Measurements from ENCODE around the gene DHX58. TPM values are rescaled to one million over a fixed set of nuclear protein-coding genes. Genes with fewer than 3 reads are reported as not detected.

Gene DHX58
- total and polyA plus RNA-seq, 2 of the 4 experiments (the other 2 are of a cell fraction): 1.1 to 2.8 TPM

DNA sequence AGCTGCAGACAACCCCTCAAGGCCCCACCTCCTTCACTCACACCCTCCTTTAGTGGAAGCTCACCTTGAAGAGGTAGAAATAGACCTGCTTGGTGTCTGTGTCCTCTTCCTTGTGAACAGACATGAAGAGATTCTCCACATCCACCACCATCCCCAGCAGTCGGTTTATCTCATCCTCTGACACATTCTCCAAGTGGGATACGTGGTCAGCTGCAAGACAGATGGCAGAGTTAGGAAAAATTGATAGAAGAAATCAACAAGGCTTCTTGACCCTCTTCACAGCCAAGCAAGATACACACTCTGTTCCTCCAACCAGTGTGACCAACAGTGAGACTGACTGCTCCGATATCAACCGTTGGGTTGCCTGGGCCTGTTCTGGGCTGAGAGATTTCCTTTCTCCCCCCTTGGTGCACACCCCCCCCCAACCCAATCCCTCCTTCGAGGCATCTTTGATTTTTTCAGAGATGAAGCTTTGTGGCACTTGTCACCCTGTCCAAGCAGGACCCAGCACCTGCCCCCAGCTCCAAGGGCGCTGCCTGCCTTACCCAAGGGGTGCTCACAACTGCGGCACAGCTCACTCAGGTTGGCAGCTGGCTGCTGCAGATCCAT, 7.8 kb upstream of the DHX58 start:
- no peak overlapping the region for H3K27ac ChIP-seq (ENCODE audit: insufficient read depth, low read length)
- H3K23ac ChIP-seq (ENCODE audit: low read depth, low read length): no peak overlapping the region
- H3K4me1 ChIP-seq (ENCODE audit: control insufficient read depth, insufficient read depth, low read length): peaks cover 7% of the 10 kb centered on the region
- peaks cover 10 to 12% of the 10 kb centered on the region in 2 experiments; a peak in 3 of 4 replicates for H3K79me1 ChIP-seq (ENCODE audit: low read depth in 1 of 2, low read length in 2 of 2)
- no peak overlapping the region for H2BK15ac ChIP-seq (ENCODE audit: low read depth, low read length)
- POLR2A ChIA-PET (ENCODE audit: unreplicated experiment): no interaction called here
- no peak overlapping the region for H2BK5ac ChIP-seq (ENCODE audit: low read depth, low read length, poor library complexity, severe bottlenecking)
- no peak overlapping the region for H2BK120ac ChIP-seq (ENCODE audit: low read depth, low read length)
- no peak overlapping the region for H4K91ac ChIP-seq (ENCODE audit: insufficient read depth, low read depth, low read length)
- DNase-seq: no peak
- peak overlapping the region; percentile 20; the same call in 1 of the 2 replicates for H4K5ac ChIP-seq (ENCODE audit: low read depth, low read length)
- BruUV-seq (replicated peaks): no TSS peak
- H3K9me3 ChIP-seq (ENCODE audit: control insufficient read depth, insufficient read depth, low read length): no peaks in the 10 kb centered on the region
- peak overlapping the region; percentile 46; the same call in 1 of the 2 replicates for H3K4me3 ChIP-seq (ENCODE audit: insufficient read depth, low read depth, low read length)
- H3K14ac ChIP-seq (replicated peaks; ENCODE audit: low read depth, low read length): no peak overlapping the region
- H3K27me3 ChIP-seq (ENCODE audit: control insufficient read depth, insufficient read depth, low read length): no peaks in the 10 kb centered on the region
- H2AFZ ChIP-seq (replicated peaks; ENCODE audit: low read length, poor library complexity): peak overlapping the region; percentile 47
- H3K9me1 ChIP-seq (ENCODE audit: insufficient read depth, low read length): peaks cover 4% of the 10 kb centered on the region; the same call in 1 of the 2 replicates
- peak overlapping the region; percentile 88 for H2AK9ac ChIP-seq (replicated peaks; ENCODE audit: low read depth, low read length, poor library complexity)
- H3K18ac ChIP-seq (ENCODE audit: low read depth, low read length): no peak overlapping the region
- peaks cover 3% of the 10 kb centered on the region; the same call in 1 of the 2 replicates for H4K20me1 ChIP-seq (ENCODE audit: insufficient read depth, low read length)
- peaks cover 29% of the 10 kb centered on the region for H3K36me3 ChIP-seq (ENCODE audit: control insufficient read depth, insufficient read depth, low read length)
- H4K8ac ChIP-seq (ENCODE audit: low read depth in 2 of 2, low read length in 2 of 2): peak overlapping the region in 1 of 2 experiments; percentile 47; a peak in 2 of 4 replicates
- peak overlapping the region; percentile 66; the same call in 1 of the 2 replicates for H2AK5ac ChIP-seq (ENCODE audit: low read depth, low read length)
- H3K4me2 ChIP-seq (ENCODE audit: low read depth, low read length): peak overlapping the region; percentile 82
- WGBS, 2 experiments (ENCODE audit: extremely low coverage in 2 of 2, insufficient read length in 1 of 2): no CpG with 5 or more reads among the region's 7 CpGs
- peak overlapping the region; percentile 33; the same call in 1 of the 2 replicates for H3K9ac ChIP-seq (ENCODE audit: low read depth, low read length)
- no peak overlapping the region for H2BK20ac ChIP-seq (ENCODE audit: low read depth, low read length)
- in situ Hi-C loops (cut with MboI; ENCODE audit: low sequenced_read_pairs): no loop called here
- H3K4ac ChIP-seq (ENCODE audit: low read depth, low read length): 0 out of 2 replicates have a peak overlapping the region, but pooled peaks have one; percentile 30
- intact Hi-C loops (cut with micrococcal nuclease): no loop called here
- CTCF ChIA-PET: interaction anchor here (0.9 kb wide), 2 partner anchors 19 to 111 kb away, joined by 3 to 6 read pairs; no protein-coding TSS in a partner anchor
- ATAC-seq (ENCODE audit: low read depth): no peak
- no peak overlapping the region for H3K56ac ChIP-seq (ENCODE audit: extremely low read depth, insufficient read depth, low read length)
- dilution Hi-C loops (cut with HindIII; ENCODE audit: low sequenced_read_pairs, unreplicated experiment): no loop called here
- no peak for TF ChIP-seq BHLHE40 (IDR thresholded peaks at IDR 0.05; ENCODE audit: low read depth, low read length)
- no peak for TF ChIP-seq USF2 (IDR thresholded peaks at IDR 0.05; ENCODE audit: low read depth, low read length)
- TF ChIP-seq ELK1 (IDR thresholded peaks at IDR 0.05; ENCODE audit: borderline replicate concordance, low read depth, low read length): no peak
- TF ChIP-seq FOS (IDR thresholded peaks at IDR 0.05; ENCODE audit: low read depth, low read length): no peak
- no peak for TF ChIP-seq SMC3 (IDR thresholded peaks at IDR 0.05; ENCODE audit: low read depth, low read length)
- no peak for TF ChIP-seq MAFK (IDR thresholded peaks at IDR 0.05; ENCODE audit: low read depth, low read length)
- no peak for TF ChIP-seq RCOR1 (IDR thresholded peaks at IDR 0.05; ENCODE audit: insufficient replicate concordance, low read length)
- TF ChIP-seq RAD21 (IDR thresholded peaks at IDR 0.05; ENCODE audit: low read length): no peak
- no peak for TF ChIP-seq POLR2A (IDR thresholded peaks at IDR 0.05; ENCODE audit: low read depth, low read length)
- no peak for TF ChIP-seq MAZ (IDR thresholded peaks at IDR 0.05; ENCODE audit: borderline replicate concordance, low read depth, low read length)
- TF ChIP-seq, protein P1, sequence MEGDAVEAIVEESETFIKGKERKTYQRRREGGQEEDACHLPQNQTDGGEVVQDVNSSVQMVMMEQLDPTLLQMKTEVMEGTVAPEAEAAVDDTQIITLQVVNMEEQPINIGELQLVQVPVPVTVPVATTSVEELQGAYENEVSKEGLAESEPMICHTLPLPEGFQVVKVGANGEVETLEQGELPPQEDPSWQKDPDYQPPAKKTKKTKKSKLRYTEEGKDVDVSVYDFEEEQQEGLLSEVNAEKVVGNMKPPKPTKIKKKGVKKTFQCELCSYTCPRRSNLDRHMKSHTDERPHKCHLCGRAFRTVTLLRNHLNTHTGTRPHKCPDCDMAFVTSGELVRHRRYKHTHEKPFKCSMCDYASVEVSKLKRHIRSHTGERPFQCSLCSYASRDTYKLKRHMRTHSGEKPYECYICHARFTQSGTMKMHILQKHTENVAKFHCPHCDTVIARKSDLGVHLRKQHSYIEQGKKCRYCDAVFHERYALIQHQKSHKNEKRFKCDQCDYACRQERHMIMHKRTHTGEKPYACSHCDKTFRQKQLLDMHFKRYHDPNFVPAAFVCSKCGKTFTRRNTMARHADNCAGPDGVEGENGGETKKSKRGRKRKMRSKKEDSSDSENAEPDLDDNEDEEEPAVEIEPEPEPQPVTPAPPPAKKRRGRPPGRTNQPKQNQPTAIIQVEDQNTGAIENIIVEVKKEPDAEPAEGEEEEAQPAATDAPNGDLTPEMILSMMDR (conservative IDR thresholded peaks at IDR 0.05; ENCODE audit: low read depth, low read length): no peak
- no peak for TF ChIP-seq CEBPB (IDR thresholded peaks at IDR 0.05; ENCODE audit: low read depth, low read length)
- TF ChIP-seq CHD1 (IDR thresholded peaks at IDR 0.05; ENCODE audit: low read depth, low read length): no peak
- TF ChIP-seq MXI1 (IDR thresholded peaks at IDR 0.05; ENCODE audit: borderline replicate concordance, low read depth, low read length): no peak
- no peak for TF ChIP-seq RFX5 (IDR thresholded peaks at IDR 0.05; ENCODE audit: low read depth, low read length)
